A549 (cell line): ENCODE results near the gene KLHDC7B. TPM values are rescaled to one million over a fixed set of nuclear protein-coding genes. Genes with fewer than 3 reads are reported as not detected.

Source experiments
- ATAC-seq, 2 experiments: fragments of 200-7000 bp in 1 of 2; fragments of >200 bp in 1 of 2; cut with Nextera tagmentation in 1 of 2; cut with Tn5 transposase in 1 of 2; 3 replicates each; pipeline versions ENCODE4 v1.8.0 to v1.9.1; 2018 to 2020; ENCODE audit warnings: mild to moderate bottlenecking in 1 of 2, moderate library complexity in 1 of 2
- CTCF ChIA-PET: fragments of 300-600 bp; sonication (Branson Sonifier 250); formaldehyde crosslinking; extraction: SDS; loops from one replicate; lab custom pipeline; 2021; ENCODE audit warnings: antibody characterized with exemption, inconsistent platforms; lab: Yijun Ruan, JAX
- POLR2A ChIA-PET: fragments of 350-600 bp; formaldehyde crosslinking; extraction: SDS; loops from one replicate; lab custom pipeline; 2021; ENCODE audit warnings: antibody characterized with exemption, inconsistent platforms; lab: Yijun Ruan, JAX
- DNase-seq, 2 experiments: peaks; one replicate each; pipeline versions ENCODE4 v3.0.0 to v3.0.0-alpha.2; 2011 to 2016; ENCODE audit warnings: low read depth in 1 of 2, low spot score in 1 of 2
- FAIRE-seq: peaks from 2 replicates; lab custom pipeline; 2011; peaks lifted over from hg19 to GRCh38; lab: Jason Lieb, UNC
- H3K27ac ChIP-seq, 2 experiments: fragments of >200 bp; sonication (Bioruptor Twin); formaldehyde crosslinking; 3 replicates each; pipeline ENCODE4 v1.5.1; 2016 to 2017
- H3K4me1 ChIP-seq: fragments of >200 bp; sonication (Bioruptor Twin); formaldehyde crosslinking; 3 replicates; pipeline ENCODE4 v1.6.1; 2016
- H3K4me2 ChIP-seq: fragments of >200 bp; sonication (Bioruptor Twin); formaldehyde crosslinking; 3 replicates; pipeline ENCODE4 v1.6.1; 2016
- H3K4me3 ChIP-seq: fragments of >200 bp; sonication (Bioruptor Twin); formaldehyde crosslinking; 3 replicates; pipeline ENCODE4 v1.5.1; 2016
- H3K9me3 ChIP-seq: fragments of >200 bp; sonication (Bioruptor Twin); formaldehyde crosslinking; 3 replicates; pipeline ENCODE4 v1.6.1; 2016
- BHLHE40 ChIP-seq: IDR thresholded peaks from 2 replicates; pipeline ENCODE4 v1.6.1; 2012; ENCODE audit warnings: low read depth, low read length, inconsistent platforms
- CBX8 ChIP-seq: fragments of 200-600 bp; sonication (generic); IDR thresholded peaks from 2 replicates; pipeline ENCODE4 v1.6.1; 2016
- EP300 ChIP-seq, 2 experiments: fragments of >200 bp; sonication (Bioruptor Twin); formaldehyde crosslinking; IDR thresholded peaks; 2 replicates in 1 of 2; 3 replicates in 1 of 2; pipeline ENCODE4 v1.6.1; 2016 to 2017
- ESRRA ChIP-seq: fragments of 150-350 bp; IDR thresholded peaks from 2 replicates; pipeline ENCODE4 v1.6.1; 2014; ENCODE audit warnings: mild to moderate bottlenecking, low read length, borderline replicate concordance
- FOSL2 ChIP-seq, 2 experiments: fragments of 450-650 bp in 1 of 2; fragments of >200 bp in 1 of 2; sonication (Bioruptor Twin) in 1 of 2; formaldehyde crosslinking; IDR thresholded peaks; 2 replicates each; pipeline versions ENCODE4 v1.5.0 to v1.6.1; 2016 to 2020; ENCODE audit warnings: mild to moderate bottlenecking in 1 of 2, moderate library complexity in 1 of 2
- FOXS1 ChIP-seq: fragments of 250-450 bp; sonication (Bioruptor Pico); IDR thresholded peaks from 2 replicates; pipeline ENCODE4 v1.5.0; 2020; ENCODE audit warnings: mild to moderate bottlenecking, moderate library complexity
- HDAC2 ChIP-seq: fragments of 200-600 bp; sonication (generic); IDR thresholded peaks from 2 replicates; pipeline ENCODE4 v1.6.1; 2016
- HEYL ChIP-seq: fragments of 250-450 bp; sonication (Bioruptor Pico); IDR thresholded peaks from 2 replicates; pipeline ENCODE4 v1.8.0; 2021; ENCODE audit warnings: mild to moderate bottlenecking, moderate library complexity
- HOXA7 ChIP-seq: fragments of 250-450 bp; sonication (Bioruptor Pico); IDR thresholded peaks from 2 replicates; pipeline ENCODE4 v1.5.0; 2020; ENCODE audit warnings: mild to moderate bottlenecking, moderate library complexity
- KDM5A ChIP-seq: fragments of 200-600 bp; sonication (generic); IDR thresholded peaks from 2 replicates; pipeline ENCODE4 v1.6.1; 2016; ENCODE audit warnings: antibody characterized with exemption, mild to moderate bottlenecking
- MAZ ChIP-seq: fragments of 150-350 bp; IDR thresholded peaks from 2 replicates; pipeline ENCODE4 v1.6.1; 2014; ENCODE audit warnings: antibody characterized with exemption, low read depth, low read length, borderline replicate concordance
- MYC ChIP-seq: IDR thresholded peaks from 2 replicates; pipeline ENCODE4 v1.6.1; 2012; ENCODE audit warnings: mild to moderate bottlenecking, inconsistent platforms, low read length, improper control_type of control experiment, borderline replicate concordance
- NFE2L2 ChIP-seq: fragments of 150-350 bp; conservative IDR thresholded peaks from 2 replicates; pipeline ENCODE4 v1.6.1; 2014; ENCODE audit warnings: low read length
- POLR2A ChIP-seq: IDR thresholded peaks from 2 replicates; pipeline ENCODE4 v1.6.1; 2012; ENCODE audit warnings: mild to moderate bottlenecking, low read length
- POLR2AphosphoS2 ChIP-seq: conservative IDR thresholded peaks from 2 replicates; pipeline ENCODE4 v1.6.1; 2012; ENCODE audit warnings: low read length, improper control_type of control experiment, inconsistent platforms
- RAD21 ChIP-seq, 2 experiments: fragments of >200 bp in 1 of 2; sonication (Bioruptor Twin) in 1 of 2; formaldehyde crosslinking in 1 of 2; IDR thresholded peaks in 1 of 2; conservative IDR thresholded peaks in 1 of 2; 2 replicates in 1 of 2; 3 replicates in 1 of 2; pipeline ENCODE4 v1.6.1; 2012 to 2018; ENCODE audit warnings: inconsistent platforms in 1 of 2
- RCOR1 ChIP-seq: fragments of 150-350 bp; IDR thresholded peaks from 2 replicates; pipeline ENCODE4 v1.6.1; 2014; ENCODE audit warnings: antibody characterized with exemption, low read length, low read depth
- SMC3 ChIP-seq: fragments of >200 bp; sonication (Bioruptor Twin); formaldehyde crosslinking; IDR thresholded peaks from 3 replicates; pipeline ENCODE4 v1.6.1; 2018; ENCODE audit warnings: inconsistent platforms
- TFCP2L1 ChIP-seq: fragments of 250-450 bp; sonication (Bioruptor Pico); IDR thresholded peaks from 2 replicates; pipeline ENCODE4 v1.5.0; 2021; ENCODE audit warnings: mild to moderate bottlenecking
- ZFP36 ChIP-seq: fragments of 450-650 bp; IDR thresholded peaks from 2 replicates; pipeline ENCODE4 v1.6.1; 2014; ENCODE audit warnings: borderline replicate concordance; ENCODE audit not compliant: partially characterized antibody
- ZSCAN20 ChIP-seq: fragments of 250-450 bp; sonication (Bioruptor Pico); IDR thresholded peaks from 2 replicates; pipeline ENCODE4 v1.8.0; 2022; ENCODE audit warnings: mild to moderate bottlenecking, moderate library complexity
- WGBS: methylation state at CpG from one replicate; pipeline ENCODE4 v1.1.6; 2017; ENCODE audit errors: missing lambda C conversion rate; 5-methylcytosine and 5-hydroxymethylcytosine counted together
- polyA minus RNA-seq: library from RNA; depleted of rRNA, polyadenylated mRNA; stranded (reverse); fragments of >200 nt; gene quantifications from 2 replicates; pipeline ENCODE4 v1.2.3, GENCODE V29; 2011; rRNA and poly(A)+ RNA removed
- polyA plus RNA-seq, 4 experiments: library from polyadenylated mRNA; depleted of rRNA in 3 of 4; stranded (reverse); fragments of >200 nt; fragmentation: RNase III in 1 of 4; extraction: RNeasy Plus Mini Kit Qiagen cat#74134 plus additional on column Dnase treatment in 1 of 4; gene quantifications; 2 replicates in 3 of 4; 3 replicates in 1 of 4; pipeline ENCODE4 v1.2.3, GENCODE V29; 2011 to 2017
- TF ChIP-seq, protein P1 (sequence below): fragments of >200 bp; sonication (Bioruptor Twin); formaldehyde crosslinking; IDR thresholded peaks from 3 replicates; pipeline ENCODE4 v1.6.1; 2016
- TF ChIP-seq, protein P2 (sequence below): fragments of 200-600 bp; sonication (generic); IDR thresholded peaks from 2 replicates; pipeline ENCODE4 v1.6.1; 2016; ENCODE audit warnings: antibody characterized with exemption, mild to moderate bottlenecking, moderate library complexity
- TF ChIP-seq, protein P3 (sequence below): fragments of >200 bp; sonication (Bioruptor Twin); formaldehyde crosslinking; IDR thresholded peaks from 3 replicates; pipeline ENCODE4 v1.5.1; 2016
- TF ChIP-seq, protein P4 (sequence below): fragments of 150-350 bp; IDR thresholded peaks from 2 replicates; pipeline ENCODE4 v1.6.1; 2014; ENCODE audit warnings: low read depth, mild to moderate bottlenecking, low read length
- TF ChIP-seq, protein P5 (sequence below): IDR thresholded peaks from 2 replicates; pipeline ENCODE4 v1.6.1; 2012

KLHDC7B gene
- polyA plus RNA-seq (2011; rRNA removed) = 0.09 and 0.15 TPM in 2 replicates
- 0.01 TPM in 2 replicates for polyA plus RNA-seq (2012; cell fraction: cytosol; rRNA removed)
- 0.02 and 0.04 TPM in 2 replicates for polyA plus RNA-seq (2012; cell fraction: nucleus; rRNA removed)
- polyA plus RNA-seq (2017; fragmentation: RNase III; extraction: RNeasy Plus Mini Kit Qiagen cat#74134 plus additional on column Dnase treatment) = not detected in 3 replicates
- 0.24 and 0.37 TPM in 2 replicates for polyA minus RNA-seq

DNA sequence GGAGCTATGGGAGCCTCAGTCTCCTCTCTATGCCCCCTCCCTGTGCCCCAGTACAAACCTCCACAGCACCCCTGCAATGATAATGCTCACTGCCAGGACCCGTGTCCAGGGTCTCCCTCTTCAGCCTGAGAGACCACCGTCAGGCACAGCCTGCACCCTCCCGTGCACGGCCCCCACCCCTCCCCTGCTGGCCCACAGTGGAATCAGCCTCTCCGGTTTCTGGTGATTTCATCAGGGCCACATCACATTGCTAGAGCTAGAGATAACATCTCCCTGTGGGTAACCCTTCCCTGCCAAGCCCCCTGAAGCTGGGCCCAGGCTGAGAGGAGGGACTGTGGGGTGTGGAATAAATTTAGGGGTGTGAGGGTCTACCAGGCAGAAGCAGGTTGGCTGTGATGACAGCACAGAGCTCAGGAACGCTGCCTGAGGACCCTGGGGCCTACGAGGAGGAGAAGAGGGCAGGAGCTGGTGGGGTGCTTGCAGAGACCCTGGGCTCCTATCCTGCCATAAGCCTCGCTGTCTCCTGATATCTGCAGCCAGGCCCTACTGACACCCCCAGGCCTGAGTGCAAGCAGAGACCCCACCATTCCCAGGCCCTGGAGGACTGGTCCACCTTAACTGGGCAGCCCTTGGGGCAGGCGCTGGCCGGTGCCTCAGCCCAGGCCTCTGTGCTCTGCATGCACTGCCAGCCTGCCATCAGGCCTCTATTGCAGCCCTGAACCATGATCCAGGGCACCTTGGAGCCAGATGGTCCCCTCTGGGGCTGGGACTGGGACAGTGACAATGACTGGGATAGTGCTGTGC lies at the start of gene KLHDC7B:
Gene KLHDC7B (plus strand): TSS at position 378 of the 804 bp plus-strand sequence. CDS start 345 bp downstream, at position 723.
- ChIA-PET CTCF (interaction anchor here (0.6 to 4.5 kb wide), 9 partner anchors 10 to 75 kb away, joined by 3 to 25 read pairs (median 5); partner anchors contain the start of genes SCO2 and SYCE3), POLR2A (interaction anchor here (0.9 to 1.4 kb wide), 4 partner anchors 14 to 38 kb away, joined by 3 to 4 read pairs (median 3); partner anchors contain the start of genes LMF2, NCAPH2 and SYCE3)
- no peak for FAIRE-seq
- Histone ChIP-seq H3K27ac (peak within 1 kb of the TSS; percentile 82 to 84), H3K9me3 (no peaks in the 10 kb centered on the region), H3K4me2 (peak within 1 kb of the TSS; percentile 68; the same call in 2 of the 3 replicates), H3K4me3 (no peak within 1 kb of the TSS), H3K4me1 (peaks cover 43% of the 10 kb centered on the region)
- TF ChIP-seq HDAC2 = no peak
- TF ChIP-seq ZSCAN20 (CRISPR knock-in tag) = no peak
- no peak for TF ChIP-seq POLR2A
- no peak for TF ChIP-seq ZFP36
- TF ChIP-seq HEYL (CRISPR knock-in tag) = no peak
- 96% methylated on average over 2 of the region's 10 CpGs for WGBS
- ATAC-seq = peak; percentile 42 to 60; a peak in 5 of 6 replicates
- DNase-seq = no peak

DNA sequence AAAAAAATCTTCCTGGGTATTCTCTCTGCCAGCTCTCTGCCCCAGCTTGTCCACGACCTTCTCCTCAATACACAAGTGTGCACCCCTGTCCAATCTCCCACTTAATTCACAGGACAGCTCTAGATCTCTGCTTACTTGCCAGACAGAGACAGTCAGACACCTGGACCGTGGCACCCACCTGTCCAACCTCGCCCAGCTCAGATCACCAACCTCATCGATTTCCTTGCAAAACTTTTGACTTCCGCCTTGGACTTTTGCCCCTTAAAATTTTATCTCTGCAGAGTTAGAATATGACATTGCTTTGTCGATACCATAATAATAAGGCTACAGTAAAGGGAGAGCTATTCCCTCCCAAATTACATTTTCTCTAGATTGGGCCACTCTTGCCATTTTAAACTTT lies 48.6 kb upstream of the KLHDC7B start:
- no peak for DNase-seq

DNA sequence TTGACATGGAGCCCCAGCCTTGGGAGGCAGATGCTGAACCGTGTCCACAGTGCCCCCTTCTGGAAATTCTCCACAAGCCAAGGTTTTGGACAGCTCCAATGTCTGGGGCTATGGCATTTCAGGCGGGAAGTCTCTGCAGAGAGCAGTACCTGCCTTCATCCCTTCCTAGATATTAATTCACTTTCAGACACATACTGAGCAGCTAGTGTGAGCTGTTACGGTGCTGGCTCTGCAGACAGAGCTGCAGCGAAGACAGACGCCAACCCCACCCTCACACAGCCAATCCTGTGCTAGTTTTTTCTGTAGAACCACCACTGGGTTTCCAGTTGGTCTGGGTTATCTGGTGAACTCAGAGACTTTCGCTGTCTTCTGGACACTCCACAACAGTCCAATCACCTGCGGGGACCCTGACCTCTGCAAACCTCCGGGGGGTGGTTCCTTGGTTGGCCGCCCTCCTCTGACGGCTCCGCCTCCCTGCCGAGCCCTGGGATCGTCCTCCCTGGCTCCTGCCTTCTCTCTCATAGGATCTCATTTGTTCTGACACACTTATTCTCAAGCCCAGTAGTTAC lies 47.3 kb upstream of the KLHDC7B start:
- CTCF ChIA-PET = interaction anchor here (0.7 to 1.9 kb wide), 20 partner anchors 9 to 259 kb away, joined by 3 to 9 read pairs (median 4); partner anchors contain the start of genes LMF2, MIOX, NCAPH2 and SCO2
- Histone ChIP-seq H3K27ac (no peak overlapping the region), H3K4me2 (peak overlapping the region; percentile 75), H3K4me3 (0 out of 3 replicates have a peak overlapping the region, but pooled peaks have one; percentile 14), H3K9me3 (no peaks in the 10 kb centered on the region), H3K4me1 (peaks cover 7% of the 10 kb centered on the region; the same call in 1 of the 3 replicates)
- ATAC-seq = peak; percentile 90 to 94
- POLR2A ChIA-PET = interaction anchor here (0.7 to 0.8 kb wide), 2 partner anchors 9 to 27 kb away, joined by 3 read pairs; partner anchors contain the start of genes LMF2 and SCO2
- WGBS = 5% methylated on average over 13 of the region's 13 CpGs
- peak; percentile 65 to 72 for DNase-seq
- TF ChIP-seq, protein P1, sequence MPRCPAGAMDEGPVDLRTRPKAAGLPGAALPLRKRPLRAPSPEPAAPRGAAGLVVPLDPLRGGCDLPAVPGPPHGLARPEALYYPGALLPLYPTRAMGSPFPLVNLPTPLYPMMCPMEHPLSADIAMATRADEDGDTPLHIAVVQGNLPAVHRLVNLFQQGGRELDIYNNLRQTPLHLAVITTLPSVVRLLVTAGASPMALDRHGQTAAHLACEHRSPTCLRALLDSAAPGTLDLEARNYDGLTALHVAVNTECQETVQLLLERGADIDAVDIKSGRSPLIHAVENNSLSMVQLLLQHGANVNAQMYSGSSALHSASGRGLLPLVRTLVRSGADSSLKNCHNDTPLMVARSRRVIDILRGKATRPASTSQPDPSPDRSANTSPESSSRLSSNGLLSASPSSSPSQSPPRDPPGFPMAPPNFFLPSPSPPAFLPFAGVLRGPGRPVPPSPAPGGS = no peak
- TF ChIP-seq CBX8 = no peak
- TF ChIP-seq, protein P2, sequence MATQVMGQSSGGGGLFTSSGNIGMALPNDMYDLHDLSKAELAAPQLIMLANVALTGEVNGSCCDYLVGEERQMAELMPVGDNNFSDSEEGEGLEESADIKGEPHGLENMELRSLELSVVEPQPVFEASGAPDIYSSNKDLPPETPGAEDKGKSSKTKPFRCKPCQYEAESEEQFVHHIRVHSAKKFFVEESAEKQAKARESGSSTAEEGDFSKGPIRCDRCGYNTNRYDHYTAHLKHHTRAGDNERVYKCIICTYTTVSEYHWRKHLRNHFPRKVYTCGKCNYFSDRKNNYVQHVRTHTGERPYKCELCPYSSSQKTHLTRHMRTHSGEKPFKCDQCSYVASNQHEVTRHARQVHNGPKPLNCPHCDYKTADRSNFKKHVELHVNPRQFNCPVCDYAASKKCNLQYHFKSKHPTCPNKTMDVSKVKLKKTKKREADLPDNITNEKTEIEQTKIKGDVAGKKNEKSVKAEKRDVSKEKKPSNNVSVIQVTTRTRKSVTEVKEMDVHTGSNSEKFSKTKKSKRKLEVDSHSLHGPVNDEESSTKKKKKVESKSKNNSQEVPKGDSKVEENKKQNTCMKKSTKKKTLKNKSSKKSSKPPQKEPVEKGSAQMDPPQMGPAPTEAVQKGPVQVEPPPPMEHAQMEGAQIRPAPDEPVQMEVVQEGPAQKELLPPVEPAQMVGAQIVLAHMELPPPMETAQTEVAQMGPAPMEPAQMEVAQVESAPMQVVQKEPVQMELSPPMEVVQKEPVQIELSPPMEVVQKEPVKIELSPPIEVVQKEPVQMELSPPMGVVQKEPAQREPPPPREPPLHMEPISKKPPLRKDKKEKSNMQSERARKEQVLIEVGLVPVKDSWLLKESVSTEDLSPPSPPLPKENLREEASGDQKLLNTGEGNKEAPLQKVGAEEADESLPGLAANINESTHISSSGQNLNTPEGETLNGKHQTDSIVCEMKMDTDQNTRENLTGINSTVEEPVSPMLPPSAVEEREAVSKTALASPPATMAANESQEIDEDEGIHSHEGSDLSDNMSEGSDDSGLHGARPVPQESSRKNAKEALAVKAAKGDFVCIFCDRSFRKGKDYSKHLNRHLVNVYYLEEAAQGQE = peak; percentile 56; the same call in 1 of the 2 replicates
- TF ChIP-seq NFE2L2 = no peak
- TF ChIP-seq RAD21 (conservative IDR thresholded peaks at IDR 0.05 in 1 of 2, IDR thresholded peaks at IDR 0.05 in 1 of 2) = peak; percentile 60 to 70
- TF ChIP-seq SMC3 = peak; percentile 55
- TF ChIP-seq, protein P3, sequence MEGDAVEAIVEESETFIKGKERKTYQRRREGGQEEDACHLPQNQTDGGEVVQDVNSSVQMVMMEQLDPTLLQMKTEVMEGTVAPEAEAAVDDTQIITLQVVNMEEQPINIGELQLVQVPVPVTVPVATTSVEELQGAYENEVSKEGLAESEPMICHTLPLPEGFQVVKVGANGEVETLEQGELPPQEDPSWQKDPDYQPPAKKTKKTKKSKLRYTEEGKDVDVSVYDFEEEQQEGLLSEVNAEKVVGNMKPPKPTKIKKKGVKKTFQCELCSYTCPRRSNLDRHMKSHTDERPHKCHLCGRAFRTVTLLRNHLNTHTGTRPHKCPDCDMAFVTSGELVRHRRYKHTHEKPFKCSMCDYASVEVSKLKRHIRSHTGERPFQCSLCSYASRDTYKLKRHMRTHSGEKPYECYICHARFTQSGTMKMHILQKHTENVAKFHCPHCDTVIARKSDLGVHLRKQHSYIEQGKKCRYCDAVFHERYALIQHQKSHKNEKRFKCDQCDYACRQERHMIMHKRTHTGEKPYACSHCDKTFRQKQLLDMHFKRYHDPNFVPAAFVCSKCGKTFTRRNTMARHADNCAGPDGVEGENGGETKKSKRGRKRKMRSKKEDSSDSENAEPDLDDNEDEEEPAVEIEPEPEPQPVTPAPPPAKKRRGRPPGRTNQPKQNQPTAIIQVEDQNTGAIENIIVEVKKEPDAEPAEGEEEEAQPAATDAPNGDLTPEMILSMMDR = peak; percentile 61
- no peak for FAIRE-seq

More for the DNA sequence above, 48.6 kb upstream of the KLHDC7B start:
- POLR2A ChIA-PET = no interaction called here
- FAIRE-seq (no peak), ATAC-seq (no peak)
- Histone ChIP-seq H3K4me2 (no peak overlapping the region), H3K9me3 (no peaks in the 10 kb centered on the region), H3K4me3 (no peak overlapping the region), H3K27ac (no peak overlapping the region), H3K4me1 (peaks cover 7% of the 10 kb centered on the region; the same call in 1 of the 3 replicates)
- WGBS = 72% methylated on average over 6 of the region's 6 CpGs
- CTCF ChIA-PET = interaction anchor here (0.7 to 1.9 kb wide), 9 partner anchors 10 to 260 kb away, joined by 3 to 9 read pairs (median 5); partner anchors contain the start of gene MIOX
- TF ChIP-seq EP300 (IDR thresholded peaks at IDR 0.05) (no peak), RCOR1 (no peak), KDM5A (no peak), HDAC2 (no peak), FOXS1 (CRISPR knock-in tag) (no peak), HOXA7 (CRISPR knock-in tag) (no peak), POLR2AphosphoS2 (no peak), HEYL (CRISPR knock-in tag) (no peak), MAZ (no peak), FOSL2 (IDR thresholded peaks at IDR 0.05) (no peak), FOSL2 (CRISPR knock-in tag; IDR thresholded peaks at IDR 0.05) (no peak), NFE2L2 (no peak), ESRRA (no peak), ZSCAN20 (CRISPR knock-in tag) (no peak), CBX8 (no peak), ZFP36 (no peak), BHLHE40 (no peak), TFCP2L1 (no peak), MYC (no peak)
- TF ChIP-seq, protein P4, sequence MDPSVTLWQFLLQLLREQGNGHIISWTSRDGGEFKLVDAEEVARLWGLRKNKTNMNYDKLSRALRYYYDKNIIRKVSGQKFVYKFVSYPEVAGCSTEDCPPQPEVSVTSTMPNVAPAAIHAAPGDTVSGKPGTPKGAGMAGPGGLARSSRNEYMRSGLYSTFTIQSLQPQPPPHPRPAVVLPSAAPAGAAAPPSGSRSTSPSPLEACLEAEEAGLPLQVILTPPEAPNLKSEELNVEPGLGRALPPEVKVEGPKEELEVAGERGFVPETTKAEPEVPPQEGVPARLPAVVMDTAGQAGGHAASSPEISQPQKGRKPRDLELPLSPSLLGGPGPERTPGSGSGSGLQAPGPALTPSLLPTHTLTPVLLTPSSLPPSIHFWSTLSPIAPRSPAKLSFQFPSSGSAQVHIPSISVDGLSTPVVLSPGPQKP = no peak
- TF ChIP-seq, protein P5, sequence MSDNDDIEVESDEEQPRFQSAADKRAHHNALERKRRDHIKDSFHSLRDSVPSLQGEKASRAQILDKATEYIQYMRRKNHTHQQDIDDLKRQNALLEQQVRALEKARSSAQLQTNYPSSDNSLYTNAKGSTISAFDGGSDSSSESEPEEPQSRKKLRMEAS = no peak
- TF ChIP-seq, all 56 proteins: peak for 0
